Stimulated activated memory B cell treated with anti-CD40 and anti-IgM and Interleukin-4, amounts not matched to agents 10 μg/mL and 1 μg/mL and 100 μg/mL, for 72 hours (primary cell): ENCODE results near the gene SEC23B.
"Not testable (repeated sequence)": the region's sequence is repeated elsewhere in the genome, so short reads cannot be mapped to it uniquely, and the experiment has no call there.

Experiments used
- ATAC-seq: fragments of 150-1000 bp; cut with Tn5 transposase; 2 replicates; pipeline ENCODE4 v1.10.0; 2021
- H3K27ac Mint-ChIP-seq: one replicate; pipeline ENCODE4 v1.8.0; 2022; ENCODE audit warnings: mild to moderate bottlenecking, mixed read lengths
- H3K27me3 Mint-ChIP-seq: one replicate; pipeline ENCODE4 v1.8.0; 2022; ENCODE audit warnings: mixed read lengths
- H3K36me3 Mint-ChIP-seq: one replicate; pipeline ENCODE4 v1.8.0; 2022; ENCODE audit warnings: mixed read lengths
- H3K4me1 Mint-ChIP-seq: one replicate; pipeline ENCODE4 v1.8.0; 2022; ENCODE audit warnings: mixed read lengths
- H3K4me3 Mint-ChIP-seq: one replicate; pipeline ENCODE4 v1.8.0; 2022; ENCODE audit warnings: mild to moderate bottlenecking, moderate library complexity, mixed read lengths
- H3K9me3 Mint-ChIP-seq: one replicate; pipeline ENCODE4 v1.8.0; 2022; ENCODE audit warnings: mixed read lengths

SEC23B gene

GRCh38 chr20:18511571-18511970 is 3.8 kb downstream of the SEC23B start:
- Mint-ChIP-seq H3K4me3 (no peak overlapping the region), H3K9me3 (no peaks in the 10 kb centered on the region), H3K27me3 (no peaks in the 10 kb centered on the region), H3K36me3 (peaks cover 39% of the 10 kb centered on the region), H3K4me1 (peaks cover 34% of the 10 kb centered on the region), H3K27ac (no peak overlapping the region)
- ATAC-seq, result no peak

- Mint-ChIP-seq H3K4me3 (no peak overlapping the region), H3K4me1 (peaks cover 34% of the 10 kb centered on the region), H3K27ac (no peak overlapping the region), H3K27me3 (no peaks in the 10 kb centered on the region), H3K9me3 (no peaks in the 10 kb centered on the region), H3K36me3 (peaks cover 39% of the 10 kb centered on the region)
- ATAC-seq, result no peak
Measured at GRCh38 chr20:18513208-18513607, 5.5 kb downstream of the SEC23B start.

- Mint-ChIP-seq H3K4me3 (no peak overlapping the region), H3K27me3 (no peaks in the 10 kb centered on the region), H3K27ac (no peak overlapping the region), H3K9me3 (no peaks in the 10 kb centered on the region), H3K36me3 (peaks cover 39% of the 10 kb centered on the region), H3K4me1 (peaks cover 25% of the 10 kb centered on the region)
- ATAC-seq, result no peak
Measured at GRCh38 chr20:18514127-18514526, 6.4 kb downstream of the SEC23B start.

GRCh38 chr20:18515973-18516372 is 8.2 kb downstream of the SEC23B start:
- ATAC-seq, result no peak
- Mint-ChIP-seq H3K27ac (no peak overlapping the region), H3K4me1 (peaks cover 16% of the 10 kb centered on the region), H3K4me3 (no peak overlapping the region), H3K36me3 (peaks cover 26% of the 10 kb centered on the region), H3K9me3 (no peaks in the 10 kb centered on the region), H3K27me3 (no peaks in the 10 kb centered on the region)

GRCh38 chr20:18522066-18522465 is 14.3 kb downstream of the SEC23B start:
- peaks cover 24% of the 10 kb centered on the region for H3K36me3 Mint-ChIP-seq
- H3K4me1 Mint-ChIP-seq, ATAC-seq, H3K27me3 Mint-ChIP-seq, H3K9me3 Mint-ChIP-seq, H3K4me3 Mint-ChIP-seq, H3K27ac Mint-ChIP-seq: not testable (repeated sequence)

- Mint-ChIP-seq H3K4me1 (no peaks in the 10 kb centered on the region), H3K36me3 (peaks cover 30% of the 10 kb centered on the region), H3K27me3 (no peaks in the 10 kb centered on the region), H3K27ac (no peak overlapping the region), H3K4me3 (no peak overlapping the region), H3K9me3 (no peaks in the 10 kb centered on the region)
- no peak for ATAC-seq
Measured at GRCh38 chr20:18523066-18523465, 15.3 kb downstream of the SEC23B start.

- no peaks in the 10 kb centered on the region for H3K4me1 Mint-ChIP-seq
- H3K27me3 Mint-ChIP-seq, result no peaks in the 10 kb centered on the region
- peaks cover 46% of the 10 kb centered on the region for H3K36me3 Mint-ChIP-seq
- H3K9me3 Mint-ChIP-seq, result no peaks in the 10 kb centered on the region
- ATAC-seq, result no peak
- H3K4me3 Mint-ChIP-seq, result no peak overlapping the region
- no peak overlapping the region for H3K27ac Mint-ChIP-seq
Measured at GRCh38 chr20:18524646-18525045, 16.9 kb downstream of the SEC23B start.

GRCh38 chr20:18526761-18527160 is 19.0 kb downstream of the SEC23B start:
- not testable (repeated sequence) for H3K27ac Mint-ChIP-seq, ATAC-seq, H3K4me1 Mint-ChIP-seq, H3K4me3 Mint-ChIP-seq, H3K9me3 Mint-ChIP-seq, H3K27me3 Mint-ChIP-seq
- peaks cover 62% of the 10 kb centered on the region for H3K36me3 Mint-ChIP-seq

- Mint-ChIP-seq H3K36me3 (peaks cover 68% of the 10 kb centered on the region), H3K27ac (no peak overlapping the region), H3K9me3 (no peaks in the 10 kb centered on the region), H3K4me3 (no peak overlapping the region), H3K4me1 (no peaks in the 10 kb centered on the region), H3K27me3 (no peaks in the 10 kb centered on the region)
- no peak for ATAC-seq
Measured at GRCh38 chr20:18527339-18527738, 19.6 kb downstream of the SEC23B start.

GRCh38 chr20:18527836-18528235 is 20.1 kb downstream of the SEC23B start:
- H3K36me3 Mint-ChIP-seq, result peaks cover 73% of the 10 kb centered on the region

GRCh38 chr20:18529041-18529440 is 21.3 kb downstream of the SEC23B start:
- no peaks in the 10 kb centered on the region for H3K27me3 Mint-ChIP-seq
- no peak for ATAC-seq
- H3K4me1 Mint-ChIP-seq, result no peaks in the 10 kb centered on the region
- no peak overlapping the region for H3K27ac Mint-ChIP-seq
- H3K9me3 Mint-ChIP-seq, result no peaks in the 10 kb centered on the region
- H3K4me3 Mint-ChIP-seq, result no peak overlapping the region
- peaks cover 73% of the 10 kb centered on the region for H3K36me3 Mint-ChIP-seq

More at GRCh38 chr20:18527836-18528235, 20.1 kb downstream of the SEC23B start:
- Mint-ChIP-seq H3K27me3 (no peaks in the 10 kb centered on the region), H3K9me3 (no peaks in the 10 kb centered on the region), H3K27ac (no peak overlapping the region), H3K4me1 (no peaks in the 10 kb centered on the region), H3K4me3 (no peak overlapping the region)
- ATAC-seq, result no peak

GRCh38 chr20:18532626-18533025 is 24.9 kb downstream of the SEC23B start:
- H3K4me1 Mint-ChIP-seq, result no peaks in the 10 kb centered on the region
- H3K27ac Mint-ChIP-seq, result no peak overlapping the region
- no peak for ATAC-seq
- H3K9me3 Mint-ChIP-seq, result no peaks in the 10 kb centered on the region
- peaks cover 69% of the 10 kb centered on the region for H3K36me3 Mint-ChIP-seq
- no peak overlapping the region for H3K4me3 Mint-ChIP-seq
- no peaks in the 10 kb centered on the region for H3K27me3 Mint-ChIP-seq

- Mint-ChIP-seq H3K4me1 (no peaks in the 10 kb centered on the region), H3K9me3 (no peaks in the 10 kb centered on the region), H3K36me3 (peaks cover 68% of the 10 kb centered on the region), H3K27ac (no peak overlapping the region), H3K4me3 (no peak overlapping the region), H3K27me3 (no peaks in the 10 kb centered on the region)
- no peak for ATAC-seq
Measured at GRCh38 chr20:18533491-18533890, 25.8 kb downstream of the SEC23B start.

- no peaks in the 10 kb centered on the region for H3K27me3 Mint-ChIP-seq
- H3K27ac Mint-ChIP-seq, result no peak overlapping the region
- no peak overlapping the region for H3K4me3 Mint-ChIP-seq
- H3K36me3 Mint-ChIP-seq, result peaks cover 63% of the 10 kb centered on the region
- ATAC-seq, result no peak
- H3K4me1 Mint-ChIP-seq, result no peaks in the 10 kb centered on the region
- H3K9me3 Mint-ChIP-seq, result no peaks in the 10 kb centered on the region
Measured at GRCh38 chr20:18533978-18534644, 26.4 kb downstream of the SEC23B start.

GRCh38 chr20:18537651-18538050 is 29.9 kb downstream of the SEC23B start:
- Mint-ChIP-seq H3K4me1 (no peaks in the 10 kb centered on the region), H3K9me3 (no peaks in the 10 kb centered on the region), H3K4me3 (no peak overlapping the region), H3K36me3 (peaks cover 59% of the 10 kb centered on the region), H3K27me3 (no peaks in the 10 kb centered on the region), H3K27ac (no peak overlapping the region)
- no peak for ATAC-seq

GRCh38 chr20:18541741-18542140 is 34.0 kb downstream of the SEC23B start:
- H3K36me3 Mint-ChIP-seq, result peaks cover 75% of the 10 kb centered on the region

More at GRCh38 chr20:18541741-18542140, 34.0 kb downstream of the SEC23B start:
- ATAC-seq, result no peak
- no peaks in the 10 kb centered on the region for H3K9me3 Mint-ChIP-seq
- H3K4me1 Mint-ChIP-seq, result no peaks in the 10 kb centered on the region
- no peaks in the 10 kb centered on the region for H3K27me3 Mint-ChIP-seq
- no peak overlapping the region for H3K27ac Mint-ChIP-seq
- no peak overlapping the region for H3K4me3 Mint-ChIP-seq
